ENCODE measurements around the gene MGAT4A.

- TF ChIP-seq CTCF (IDR thresholded peaks at IDR 0.05) (no peak), EP300 (IDR thresholded peaks at IDR 0.05) (no peak)
These were observed 19.8 kb upstream of the MGAT4A start for GRCh38 chr2:98750593-98751282.
